SK-N-SH treated with all-trans-retinoic acid at 6 μM for 48 hours (cell line): ENCODE results near the gene ZNF276.

ENCODE experiments used
- TOX ChIP-seq: fragments of 250-450 bp; sonication (Bioruptor Pico); IDR thresholded peaks from 2 replicates; pipeline ENCODE4 v1.8.0; 2021; ENCODE audit warnings: mild to moderate bottlenecking, moderate library complexity, borderline replicate concordance
- TF ChIP-seq, protein P1 (sequence below): fragments of 250-450 bp; sonication (Bioruptor Pico); IDR thresholded peaks from 2 replicates; pipeline ENCODE4 v1.5.0; 2020; ENCODE audit warnings: mild to moderate bottlenecking, moderate library complexity
- TF ChIP-seq, protein P2 (sequence below): fragments of 250-450 bp; sonication (Bioruptor Pico); IDR thresholded peaks from 2 replicates; pipeline ENCODE4 v1.8.0; 2020; ENCODE audit warnings: mild to moderate bottlenecking, moderate library complexity, borderline replicate concordance

DNA sequence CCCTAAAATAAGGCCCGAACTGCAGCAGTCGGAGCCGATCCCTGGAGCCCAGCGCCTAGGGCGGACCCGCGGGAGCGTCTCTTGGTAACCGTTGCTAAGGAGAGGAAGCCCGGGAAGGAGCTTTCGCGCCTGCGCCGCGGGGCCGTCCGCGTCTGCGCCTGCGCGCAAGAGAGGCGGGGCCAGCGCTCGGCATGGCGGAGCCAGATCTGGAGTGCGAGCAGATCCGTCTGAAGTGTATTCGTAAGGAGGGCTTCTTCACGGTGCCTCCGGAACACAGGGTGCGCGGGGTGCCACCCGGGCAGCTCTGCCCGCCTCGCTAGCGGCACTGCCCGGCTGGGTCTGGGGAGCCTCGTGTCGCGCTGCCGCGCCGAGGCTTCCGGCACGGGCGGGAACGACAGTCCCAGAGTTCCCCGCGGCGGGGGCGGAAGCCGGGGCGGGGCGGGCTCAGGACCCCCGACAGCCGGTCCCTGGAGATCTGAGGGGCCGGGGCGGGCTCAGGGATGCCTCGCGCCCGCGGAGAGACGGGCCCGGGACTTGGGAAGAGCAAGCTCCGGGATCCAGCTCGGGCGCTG is 34.7 kb upstream of the ZNF276 start, which contains the start of gene CDK10:
- TF ChIP-seq, protein P1, sequence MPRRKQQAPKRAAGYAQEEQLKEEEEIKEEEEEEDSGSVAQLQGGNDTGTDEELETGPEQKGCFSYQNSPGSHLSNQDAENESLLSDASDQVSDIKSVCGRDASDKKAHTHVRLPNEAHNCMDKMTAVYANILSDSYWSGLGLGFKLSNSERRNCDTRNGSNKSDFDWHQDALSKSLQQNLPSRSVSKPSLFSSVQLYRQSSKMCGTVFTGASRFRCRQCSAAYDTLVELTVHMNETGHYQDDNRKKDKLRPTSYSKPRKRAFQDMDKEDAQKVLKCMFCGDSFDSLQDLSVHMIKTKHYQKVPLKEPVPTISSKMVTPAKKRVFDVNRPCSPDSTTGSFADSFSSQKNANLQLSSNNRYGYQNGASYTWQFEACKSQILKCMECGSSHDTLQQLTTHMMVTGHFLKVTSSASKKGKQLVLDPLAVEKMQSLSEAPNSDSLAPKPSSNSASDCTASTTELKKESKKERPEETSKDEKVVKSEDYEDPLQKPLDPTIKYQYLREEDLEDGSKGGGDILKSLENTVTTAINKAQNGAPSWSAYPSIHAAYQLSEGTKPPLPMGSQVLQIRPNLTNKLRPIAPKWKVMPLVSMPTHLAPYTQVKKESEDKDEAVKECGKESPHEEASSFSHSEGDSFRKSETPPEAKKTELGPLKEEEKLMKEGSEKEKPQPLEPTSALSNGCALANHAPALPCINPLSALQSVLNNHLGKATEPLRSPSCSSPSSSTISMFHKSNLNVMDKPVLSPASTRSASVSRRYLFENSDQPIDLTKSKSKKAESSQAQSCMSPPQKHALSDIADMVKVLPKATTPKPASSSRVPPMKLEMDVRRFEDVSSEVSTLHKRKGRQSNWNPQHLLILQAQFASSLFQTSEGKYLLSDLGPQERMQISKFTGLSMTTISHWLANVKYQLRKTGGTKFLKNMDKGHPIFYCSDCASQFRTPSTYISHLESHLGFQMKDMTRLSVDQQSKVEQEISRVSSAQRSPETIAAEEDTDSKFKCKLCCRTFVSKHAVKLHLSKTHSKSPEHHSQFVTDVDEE (CRISPR knock-in tag) = no peak
- TF ChIP-seq TOX (CRISPR knock-in tag) = no peak
- TF ChIP-seq, protein P2, sequence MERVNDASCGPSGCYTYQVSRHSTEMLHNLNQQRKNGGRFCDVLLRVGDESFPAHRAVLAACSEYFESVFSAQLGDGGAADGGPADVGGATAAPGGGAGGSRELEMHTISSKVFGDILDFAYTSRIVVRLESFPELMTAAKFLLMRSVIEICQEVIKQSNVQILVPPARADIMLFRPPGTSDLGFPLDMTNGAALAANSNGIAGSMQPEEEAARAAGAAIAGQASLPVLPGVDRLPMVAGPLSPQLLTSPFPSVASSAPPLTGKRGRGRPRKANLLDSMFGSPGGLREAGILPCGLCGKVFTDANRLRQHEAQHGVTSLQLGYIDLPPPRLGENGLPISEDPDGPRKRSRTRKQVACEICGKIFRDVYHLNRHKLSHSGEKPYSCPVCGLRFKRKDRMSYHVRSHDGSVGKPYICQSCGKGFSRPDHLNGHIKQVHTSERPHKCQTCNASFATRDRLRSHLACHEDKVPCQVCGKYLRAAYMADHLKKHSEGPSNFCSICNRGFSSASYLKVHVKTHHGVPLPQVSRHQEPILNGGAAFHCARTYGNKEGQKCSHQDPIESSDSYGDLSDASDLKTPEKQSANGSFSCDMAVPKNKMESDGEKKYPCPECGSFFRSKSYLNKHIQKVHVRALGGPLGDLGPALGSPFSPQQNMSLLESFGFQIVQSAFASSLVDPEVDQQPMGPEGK = no peak
